Caco-2 (cell line): Measurements from ENCODE around the gene IL23R. TPM values are rescaled to one million over a fixed set of nuclear protein-coding genes. Genes with fewer than 3 reads are reported as not detected.

Experiments used
- BruUV-seq: library from RNA; stranded (reverse); fragments of 400-500 nt; replicated peaks from 2 replicates; lab custom pipeline; 2021; lab: Mats Ljungman, UMichigan
- CTCF ChIA-PET: fragments of 300-600 bp; sonication (Branson Sonifier 250); formaldehyde crosslinking; loops from one replicate; lab custom pipeline; 2022; ENCODE audit warnings: antibody characterized with exemption; lab: Charles Lee
- POLR2A ChIA-PET: fragments of 300-600 bp; sonication (Branson Sonifier 250); formaldehyde crosslinking; loops from one replicate; lab custom pipeline; 2022; ENCODE audit warnings: antibody characterized with exemption; lab: Charles Lee
- DNase-seq, 2 experiments: peaks; one replicate each; pipeline versions ENCODE4 v3.0.0 to v3.0.0-alpha.2; 2020 to 2022
- H3K27me3 ChIP-seq: replicated peaks from 2 replicates; pipeline ENCODE4 v1.6.0; 2011; ENCODE audit warnings: low read length; ENCODE audit not compliant: control insufficient read depth, insufficient read depth
- H3K36me3 ChIP-seq: 2 replicates; pipeline ENCODE4 v1.5.1; 2011; ENCODE audit warnings: low read length; ENCODE audit not compliant: control insufficient read depth, insufficient read depth
- H3K4me1 ChIP-seq: fragments of 250-450 bp; sonication (Bioruptor Pico); 2 replicates; pipeline ENCODE4 v1.5.1; 2020; ENCODE audit warnings: mild to moderate bottlenecking
- H3K4me3 ChIP-seq: 2 replicates; pipeline ENCODE4 v1.5.1; 2011; ENCODE audit warnings: low read depth, mild to moderate bottlenecking, control low read depth, low read length
- H3K9me3 ChIP-seq: fragments of 250-450 bp; sonication (Bioruptor Pico); 2 replicates; pipeline ENCODE4 v1.5.1; 2020; ENCODE audit warnings: mild to moderate bottlenecking, moderate library complexity
- H3K27ac Mint-ChIP-seq: one replicate; pipeline ENCODE4 v1.8.0; 2022; ENCODE audit warnings: mixed read lengths; ENCODE audit not compliant: unreplicated experiment
- H3K27me3 Mint-ChIP-seq: one replicate; pipeline ENCODE4 v1.8.0; 2022; ENCODE audit warnings: mixed read lengths; ENCODE audit not compliant: insufficient read depth, unreplicated experiment
- H3K36me3 Mint-ChIP-seq: one replicate; pipeline ENCODE4 v1.8.0; 2022; ENCODE audit warnings: mild to moderate bottlenecking, mixed read lengths; ENCODE audit not compliant: insufficient read depth, unreplicated experiment
- H3K4me1 Mint-ChIP-seq: one replicate; pipeline ENCODE4 v1.8.0; 2022; ENCODE audit warnings: low read depth, mixed read lengths; ENCODE audit not compliant: unreplicated experiment
- H3K4me3 Mint-ChIP-seq: one replicate; pipeline ENCODE4 v1.8.0; 2022; ENCODE audit warnings: mild to moderate bottlenecking, moderate library complexity, mixed read lengths; ENCODE audit not compliant: unreplicated experiment
- H3K9me3 Mint-ChIP-seq: one replicate; pipeline ENCODE4 v1.8.0; 2022; ENCODE audit warnings: mixed read lengths; ENCODE audit not compliant: unreplicated experiment
- intact Hi-C: fragments of 100-400 bp; cut with micrococcal nuclease; formaldehyde crosslinking; loops from one replicate; pipeline ENCODE4 v1.10.0; 2022; ENCODE audit not compliant: unreplicated experiment
- total RNA-seq: library from RNA; stranded (reverse); gene quantifications from 2 replicates; pipeline ENCODE4 v1.2.3, GENCODE V29; 2022
- TF ChIP-seq, protein P1 (sequence below), 2 experiments: fragments of 200-600 bp in 1 of 2; IDR thresholded peaks; 1 replicate in 1 of 2; 2 replicates in 1 of 2; pipeline versions ENCODE4 v1.5.1 to v1.8.0; 2011 to 2022; ENCODE audit warnings: antibody characterized with exemption in 1 of 2, control low read depth in 1 of 2, inconsistent platforms in 1 of 2, low read depth in 1 of 2, low read length in 1 of 2, mild to moderate bottlenecking in 1 of 2, moderate library complexity in 1 of 2; ENCODE audit not compliant: insufficient read depth in 1 of 2, severe bottlenecking in 1 of 2, unreplicated experiment in 1 of 2

Gene IL23R
- total RNA-seq, 1 experiment from 2014 or later: not detected

DNA sequence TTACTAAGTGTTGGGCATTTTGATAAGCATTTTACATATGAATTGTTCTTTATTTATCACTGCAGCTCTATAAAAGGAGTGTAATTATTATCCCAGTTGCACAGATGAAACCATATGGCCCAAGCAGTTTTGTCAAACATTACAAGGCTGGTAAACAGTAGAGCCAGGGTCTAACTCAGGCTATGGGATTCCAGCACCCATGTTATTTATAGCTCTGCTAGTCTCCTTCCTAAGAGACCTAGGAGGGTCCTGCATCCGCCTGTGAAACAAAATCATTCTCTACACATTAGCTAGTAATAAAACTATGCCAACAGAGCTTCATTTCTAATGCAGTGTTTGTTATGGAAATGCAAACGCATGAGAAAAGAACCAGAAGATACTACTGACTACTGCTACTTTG lies 58.6 kb downstream of the IL23R start:
- Histone ChIP-seq H3K36me3 (no peaks in the 10 kb centered on the region), H3K27me3 (no peaks in the 10 kb centered on the region), H3K4me1 (no peaks in the 10 kb centered on the region), H3K9me3 (no peaks in the 10 kb centered on the region), H3K4me3 (no peak overlapping the region)
- no TSS peak for BruUV-seq
- CTCF ChIA-PET: interaction anchor here (0.9 kb wide), 1 partner anchor 11 kb away, joined by 3 read pairs; no protein-coding TSS in a partner anchor
- no peaks in the 10 kb centered on the region for H3K9me3 Mint-ChIP-seq
- intact Hi-C loops: no loop called here
- H3K27me3 Mint-ChIP-seq: peaks cover 2% of the 10 kb centered on the region
- TF ChIP-seq, protein P1, sequence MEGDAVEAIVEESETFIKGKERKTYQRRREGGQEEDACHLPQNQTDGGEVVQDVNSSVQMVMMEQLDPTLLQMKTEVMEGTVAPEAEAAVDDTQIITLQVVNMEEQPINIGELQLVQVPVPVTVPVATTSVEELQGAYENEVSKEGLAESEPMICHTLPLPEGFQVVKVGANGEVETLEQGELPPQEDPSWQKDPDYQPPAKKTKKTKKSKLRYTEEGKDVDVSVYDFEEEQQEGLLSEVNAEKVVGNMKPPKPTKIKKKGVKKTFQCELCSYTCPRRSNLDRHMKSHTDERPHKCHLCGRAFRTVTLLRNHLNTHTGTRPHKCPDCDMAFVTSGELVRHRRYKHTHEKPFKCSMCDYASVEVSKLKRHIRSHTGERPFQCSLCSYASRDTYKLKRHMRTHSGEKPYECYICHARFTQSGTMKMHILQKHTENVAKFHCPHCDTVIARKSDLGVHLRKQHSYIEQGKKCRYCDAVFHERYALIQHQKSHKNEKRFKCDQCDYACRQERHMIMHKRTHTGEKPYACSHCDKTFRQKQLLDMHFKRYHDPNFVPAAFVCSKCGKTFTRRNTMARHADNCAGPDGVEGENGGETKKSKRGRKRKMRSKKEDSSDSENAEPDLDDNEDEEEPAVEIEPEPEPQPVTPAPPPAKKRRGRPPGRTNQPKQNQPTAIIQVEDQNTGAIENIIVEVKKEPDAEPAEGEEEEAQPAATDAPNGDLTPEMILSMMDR (IDR thresholded peaks at IDR 0.05; ENCODE audit: insufficient read depth in 1 of 2, low read depth in 1 of 2, low read length in 1 of 2, severe bottlenecking in 1 of 2, unreplicated experiment in 1 of 2): no peak
- DNase-seq: no peak
- H3K4me3 Mint-ChIP-seq: no peak overlapping the region
- no peak overlapping the region for H3K27ac Mint-ChIP-seq
- no peaks in the 10 kb centered on the region for H3K4me1 Mint-ChIP-seq
- H3K36me3 Mint-ChIP-seq: no peaks in the 10 kb centered on the region
- POLR2A ChIA-PET: no interaction called here

DNA sequence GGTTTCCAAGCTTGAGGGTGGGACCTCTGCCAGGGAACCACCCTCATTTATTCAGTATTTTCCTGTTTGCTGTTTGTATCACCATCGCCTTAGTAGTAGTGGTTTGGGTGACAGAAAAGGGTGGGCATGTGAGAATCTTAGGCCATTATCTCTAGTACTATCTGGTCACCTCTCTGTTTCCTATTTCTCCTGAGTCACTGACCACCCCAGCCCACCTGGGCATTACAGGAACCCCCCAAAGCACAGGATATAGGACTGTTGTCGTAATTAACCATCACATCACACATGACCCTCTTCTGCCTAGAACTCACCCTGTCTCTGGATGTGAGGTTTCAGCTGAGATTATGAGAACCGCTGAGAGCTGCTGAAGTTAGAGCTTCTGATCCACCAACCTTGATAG lies 60.4 kb downstream of the IL23R start:
- CTCF ChIA-PET: no interaction called here
- Histone ChIP-seq H3K36me3 (no peaks in the 10 kb centered on the region), H3K4me1 (no peaks in the 10 kb centered on the region), H3K4me3 (no peak overlapping the region), H3K27me3 (no peaks in the 10 kb centered on the region), H3K9me3 (no peaks in the 10 kb centered on the region)
- POLR2A ChIA-PET: no interaction called here
- no peak overlapping the region for H3K27ac Mint-ChIP-seq
- TF ChIP-seq, protein P1 (IDR thresholded peaks at IDR 0.05; ENCODE audit: insufficient read depth in 1 of 2, low read depth in 1 of 2, low read length in 1 of 2, severe bottlenecking in 1 of 2, unreplicated experiment in 1 of 2): no peak
- BruUV-seq: no TSS peak
- no peaks in the 10 kb centered on the region for H3K9me3 Mint-ChIP-seq
- no peaks in the 10 kb centered on the region for H3K36me3 Mint-ChIP-seq
- intact Hi-C loops: no loop called here
- H3K27me3 Mint-ChIP-seq: peaks cover 2% of the 10 kb centered on the region
- no peak for DNase-seq
- no peak overlapping the region for H3K4me3 Mint-ChIP-seq
- H3K4me1 Mint-ChIP-seq: no peaks in the 10 kb centered on the region

DNA sequence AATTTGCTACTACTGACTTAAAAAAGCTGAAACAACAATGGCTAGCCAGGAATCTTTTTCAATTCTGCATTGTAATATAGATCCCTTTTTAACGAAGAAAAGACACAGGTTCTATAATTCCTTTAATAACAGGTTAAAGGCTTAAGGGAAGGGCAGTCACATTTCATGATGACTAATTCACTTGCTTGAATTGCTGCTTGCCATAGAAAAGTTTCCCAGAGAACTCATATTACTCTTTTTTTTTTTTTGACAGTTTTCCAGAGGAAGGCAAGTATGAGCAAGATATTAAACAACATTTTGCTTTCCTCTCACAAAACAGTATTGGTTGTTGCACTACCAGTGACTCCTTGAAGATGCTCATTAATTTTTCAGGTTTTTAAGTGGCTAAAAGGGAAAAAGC lies 60.9 kb downstream of the IL23R start:
- H3K9me3 Mint-ChIP-seq: no peaks in the 10 kb centered on the region
- POLR2A ChIA-PET: no interaction called here
- Histone ChIP-seq H3K4me1 (no peaks in the 10 kb centered on the region), H3K9me3 (no peaks in the 10 kb centered on the region), H3K4me3 (no peak overlapping the region), H3K27me3 (no peaks in the 10 kb centered on the region), H3K36me3 (no peaks in the 10 kb centered on the region)
- BruUV-seq: no TSS peak
- CTCF ChIA-PET: no interaction called here
- no peaks in the 10 kb centered on the region for H3K4me1 Mint-ChIP-seq
- H3K36me3 Mint-ChIP-seq: no peaks in the 10 kb centered on the region
- H3K27me3 Mint-ChIP-seq: peaks cover 2% of the 10 kb centered on the region
- no peak for DNase-seq
- H3K4me3 Mint-ChIP-seq: no peak overlapping the region
- intact Hi-C loops: no loop called here
- no peak overlapping the region for H3K27ac Mint-ChIP-seq
- TF ChIP-seq, protein P1 (IDR thresholded peaks at IDR 0.05; ENCODE audit: insufficient read depth in 1 of 2, low read depth in 1 of 2, low read length in 1 of 2, severe bottlenecking in 1 of 2, unreplicated experiment in 1 of 2): no peak
